Measurements from ENCODE around the gene PIM3. TPM values are rescaled to one million over a fixed set of nuclear protein-coding genes. Genes with fewer than 3 reads are reported as not detected.
"Not testable (repeated sequence)": the region's sequence is repeated elsewhere in the genome, so short reads cannot be mapped to it uniquely, and the experiment has no call there.

The PIM3 gene
- total RNA-seq, 2 experiments from 2014 or later = 224 to 230 TPM

DNA sequence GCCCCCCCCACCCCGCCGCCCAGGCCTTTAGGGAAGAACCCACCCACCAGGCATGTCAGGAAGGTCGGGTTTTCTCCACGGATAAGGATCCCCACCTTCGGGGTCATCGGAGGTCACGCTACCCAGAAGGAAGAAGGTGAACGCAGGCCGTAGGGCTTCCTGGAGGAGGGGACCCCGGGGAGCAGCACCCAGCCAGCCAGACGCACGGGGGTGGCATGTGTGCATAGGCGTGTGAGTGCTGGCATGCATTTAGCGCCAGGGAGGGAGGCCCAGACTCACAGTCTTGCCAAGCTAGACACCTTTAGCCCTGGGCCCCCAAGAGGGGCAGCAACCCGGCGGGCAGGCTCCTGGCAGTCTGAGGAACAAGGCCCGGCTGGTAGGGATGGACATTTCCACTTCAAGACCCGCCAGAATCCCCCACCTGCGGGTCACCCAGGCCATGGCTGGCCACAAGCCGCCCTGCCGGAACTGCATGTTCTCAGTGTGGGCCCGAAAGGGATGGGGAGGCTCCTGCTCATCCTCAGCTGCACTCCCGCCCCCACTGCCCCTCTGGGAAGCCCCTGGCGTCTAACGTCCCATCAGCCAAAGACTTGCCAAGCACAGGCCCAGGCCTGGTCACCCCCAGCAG, 16.7 kb upstream of the PIM3 start:
- Mint-ChIP-seq H3K27me3 (no peaks in the 10 kb centered on the region), H3K36me3 (ENCODE audit: low read depth) (no peaks in the 10 kb centered on the region), H3K4me1 (ENCODE audit: low read depth) (peaks cover 6% of the 10 kb centered on the region), H3K4me3 (no peak overlapping the region), H3K27ac (no peak overlapping the region), H3K9me3 (no peaks in the 10 kb centered on the region)
- peaks cover 61% of the 10 kb centered on the region for H3K4me1 ChIP-seq (ENCODE audit: insufficient read depth, low read length)
- H3K27me3 ChIP-seq (ENCODE audit: control insufficient read depth in 1 of 2, insufficient read depth in 2 of 2, low read length in 2 of 2) = no peaks in the 10 kb centered on the region
- peak overlapping the region in 1 of 2 donors; percentile 95 for H3K27ac ChIP-seq (ENCODE audit: low read depth in 1 of 2, low read length in 2 of 2)
- no peaks in the 10 kb centered on the region for H3K36me3 ChIP-seq (ENCODE audit: insufficient read depth, low read length)
- ChIA-PET POLR2A (no interaction called here), CTCF (no interaction called here)
- H3K4me3 ChIP-seq (ENCODE audit: low read length) = no peak overlapping the region
- H3K9me3 ChIP-seq (ENCODE audit: control insufficient read depth in 1 of 2, insufficient read depth in 1 of 2, low read length in 2 of 2) = peaks cover 0 to 21% of the 10 kb centered on the region in 2 experiments
- intact Hi-C loops (cut with DNase I, micrococcal nuclease) = no loop called here
- TF ChIP-seq CTCF (IDR thresholded peaks at IDR 0.05) = no peak
- ATAC-seq (ENCODE audit: poor library complexity) (peak; percentile 28), DNase-seq (no peak)

- Histone ChIP-seq H3K27ac (ENCODE audit: low read depth in 1 of 2, low read length in 2 of 2) (peak overlapping the region; percentile 73 to 95), H3K36me3 (ENCODE audit: insufficient read depth, low read length) (no peaks in the 10 kb centered on the region), H3K27me3 (ENCODE audit: control insufficient read depth in 1 of 2, insufficient read depth in 2 of 2, low read length in 2 of 2) (no peaks in the 10 kb centered on the region), H3K4me1 (ENCODE audit: insufficient read depth, low read length) (peaks cover 60% of the 10 kb centered on the region), H3K4me3 (ENCODE audit: low read length) (no peak overlapping the region), H3K9me3 (ENCODE audit: control insufficient read depth in 1 of 2, insufficient read depth in 1 of 2, low read length in 2 of 2) (peaks cover 0 to 21% of the 10 kb centered on the region in 2 experiments)
- Mint-ChIP-seq H3K9me3 (no peaks in the 10 kb centered on the region), H3K4me3 (no peak overlapping the region), H3K27ac (no peak overlapping the region), H3K27me3 (no peaks in the 10 kb centered on the region), H3K4me1 (ENCODE audit: low read depth) (peaks cover 6% of the 10 kb centered on the region), H3K36me3 (ENCODE audit: low read depth) (no peaks in the 10 kb centered on the region)
- peak in 2 of 14 experiments; percentile 22 to 42 for DNase-seq
- ATAC-seq (ENCODE audit: poor library complexity) = peak; percentile 16
- intact Hi-C loops (cut with DNase I, micrococcal nuclease) = no loop called here
- CTCF ChIA-PET = no interaction called here
- POLR2A ChIA-PET = no interaction called here
- TF ChIP-seq CTCF (IDR thresholded peaks at IDR 0.05) = no peak
Observed at GRCh38 chr22:49944399-49944891, 16.1 kb upstream of the PIM3 start.

- POLR2A ChIA-PET = interaction anchor here (0.8 to 1.0 kb wide), 2 partner anchors 14 to 26 kb away, joined by 3 read pairs; no protein-coding TSS in a partner anchor
- DNase-seq (peak in 11 of 14 experiments; percentile 36 to 92 (median 64)), ATAC-seq (ENCODE audit: poor library complexity) (peak; percentile 64)
- peaks cover 57% of the 10 kb centered on the region for H3K4me1 ChIP-seq (ENCODE audit: insufficient read depth, low read length)
- intact Hi-C loops (cut with DNase I, micrococcal nuclease); H3K4me3 ChIP-seq (ENCODE audit: low read length); H3K4me3 Mint-ChIP-seq; H3K36me3 ChIP-seq (ENCODE audit: insufficient read depth, low read length); H3K4me1 Mint-ChIP-seq (ENCODE audit: low read depth); H3K27me3 Mint-ChIP-seq; H3K27me3 ChIP-seq (ENCODE audit: control insufficient read depth in 1 of 2, insufficient read depth in 2 of 2, low read length in 2 of 2); H3K9me3 Mint-ChIP-seq; CTCF ChIA-PET; H3K36me3 Mint-ChIP-seq (ENCODE audit: low read depth): not testable (repeated sequence)
- H3K27ac ChIP-seq (ENCODE audit: low read depth in 1 of 2, low read length in 2 of 2) = peak overlapping the region; percentile 73 to 95
- H3K27ac Mint-ChIP-seq = peak overlapping the region; percentile 91
- peaks cover 0 to 21% of the 10 kb centered on the region in 2 experiments for H3K9me3 ChIP-seq (ENCODE audit: control insufficient read depth in 1 of 2, insufficient read depth in 1 of 2, low read length in 2 of 2)
Observed at GRCh38 chr22:49945042-49945794, 15.4 kb upstream of the PIM3 start.
